GM19240 (cell line): ENCODE results near the gene RPL18A.

Experiments used
- DNase-seq: peaks from one replicate; pipeline ENCODE4 v3.0.0; 2011; ENCODE audit warnings: low spot score; ENCODE audit not compliant: insufficient read length

RPL18A gene

DNA sequence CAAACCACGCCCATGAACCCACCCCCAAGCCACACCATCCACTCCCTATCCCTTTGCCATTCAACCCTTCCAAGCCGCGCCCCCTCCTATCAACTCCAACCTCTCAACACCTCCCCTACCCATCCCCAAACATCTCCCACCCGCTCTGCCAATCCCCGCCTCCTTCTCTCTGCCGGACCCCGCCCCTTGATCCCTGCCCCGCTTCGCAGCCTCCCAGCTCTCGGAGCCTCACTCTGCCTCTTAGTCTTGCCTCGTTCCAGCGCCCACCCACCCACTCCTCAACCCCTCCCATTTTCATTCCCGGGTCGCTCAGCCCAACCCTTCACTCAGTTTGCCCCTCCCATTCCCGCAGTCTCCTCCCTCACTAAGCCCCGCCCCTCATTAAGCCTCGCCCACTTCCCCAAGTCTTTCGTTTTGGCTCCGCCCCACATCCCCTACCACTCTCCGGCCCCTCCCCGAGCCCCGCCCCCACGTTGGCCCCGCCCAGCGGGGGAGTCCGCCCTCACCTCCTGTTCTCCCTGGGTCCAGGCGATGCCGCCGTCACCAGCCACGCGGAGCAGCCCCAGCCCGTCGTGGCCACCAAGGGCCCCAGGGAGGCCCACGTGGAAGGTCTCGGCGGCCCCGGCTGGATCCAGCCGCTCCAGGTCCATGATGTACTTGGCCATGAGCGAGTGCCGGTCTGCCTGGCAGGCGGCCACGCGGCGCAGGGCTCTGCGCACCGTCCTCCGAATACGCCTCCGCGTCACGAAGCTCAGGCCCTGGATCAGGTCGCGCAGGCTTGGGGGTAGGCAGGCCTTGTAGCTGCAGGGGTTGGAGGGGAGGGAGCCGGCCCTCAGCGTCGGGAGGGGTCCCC is 17.7 kb upstream of the RPL18A start:
- DNase-seq, result no peak

- no peak for DNase-seq
Observed at GRCh38 chr19:17842663-17843291, 16.9 kb upstream of the RPL18A start.

DNA sequence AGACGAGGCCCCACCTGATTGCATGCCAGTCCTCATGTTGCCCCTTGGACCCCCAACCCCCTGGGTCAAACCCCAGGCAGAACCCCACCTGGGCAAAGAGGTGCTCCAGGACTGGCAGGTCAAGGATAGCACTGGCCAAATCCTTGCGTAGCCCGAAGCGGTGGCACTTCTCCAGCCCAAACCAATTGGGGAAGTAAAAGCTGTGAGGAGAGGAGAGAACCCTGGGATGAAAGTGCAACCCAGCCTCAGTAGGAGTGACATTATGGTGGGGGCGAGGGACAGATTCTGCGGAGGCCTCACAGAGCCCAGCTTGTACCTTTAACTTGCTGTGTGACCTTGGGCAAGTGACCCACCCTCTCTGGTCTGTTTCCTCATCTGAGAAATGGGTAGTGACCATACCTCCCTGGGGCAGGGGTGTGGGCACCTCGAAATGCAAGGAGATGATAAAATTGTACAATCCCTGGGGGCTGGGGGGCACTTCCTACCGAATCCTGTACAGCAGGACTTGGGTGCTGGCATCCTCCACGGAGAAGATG is 16.4 kb upstream of the RPL18A start:
- no peak for DNase-seq

GRCh38 chr19:17843908-17844490 is 15.7 kb upstream of the RPL18A start:
- DNase-seq, result no peak

DNA sequence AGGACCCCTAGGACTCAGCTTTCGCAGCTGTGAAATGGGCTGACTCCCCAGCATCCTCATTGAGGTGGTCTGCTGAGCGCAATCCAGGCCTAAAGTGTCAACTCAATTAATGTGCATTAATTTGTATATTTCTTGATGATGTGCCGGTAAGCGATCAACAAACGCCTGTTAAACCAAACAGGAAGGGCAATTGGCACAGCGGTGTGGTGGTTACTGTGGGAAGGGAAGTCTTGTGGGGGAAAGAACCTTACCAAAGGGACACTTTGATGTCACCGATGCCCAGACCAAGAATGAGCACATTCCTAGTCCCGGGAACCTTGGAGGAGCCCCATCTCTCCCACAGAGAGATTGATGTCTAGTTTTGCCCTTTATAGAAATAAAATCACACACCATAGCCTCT is 13.6 kb upstream of the RPL18A start:
- DNase-seq, result no peak

GRCh38 chr19:17847538-17848366 is 12.0 kb upstream of the RPL18A start, which contains the start of gene JAK3:
Gene JAK3, minus strand, starts transcription at chr19:17847982. Its CDS starts 3,565 bp downstream, at chr19:17844417.
- DNase-seq, result peak; percentile 91

- no peak for DNase-seq
Observed at GRCh38 chr19:17848595-17849292, 11.0 kb upstream of the RPL18A start.

GRCh38 chr19:17854061-17854460 is 5.6 kb upstream of the RPL18A start:
- DNase-seq, result no peak

GRCh38 chr19:17855280-17856152 is 4.2 kb upstream of the RPL18A start:
- peak; percentile 67 for DNase-seq

- no peak for DNase-seq
Observed at GRCh38 chr19:17860331-17860992, 752 bp downstream of the RPL18A start.

DNA sequence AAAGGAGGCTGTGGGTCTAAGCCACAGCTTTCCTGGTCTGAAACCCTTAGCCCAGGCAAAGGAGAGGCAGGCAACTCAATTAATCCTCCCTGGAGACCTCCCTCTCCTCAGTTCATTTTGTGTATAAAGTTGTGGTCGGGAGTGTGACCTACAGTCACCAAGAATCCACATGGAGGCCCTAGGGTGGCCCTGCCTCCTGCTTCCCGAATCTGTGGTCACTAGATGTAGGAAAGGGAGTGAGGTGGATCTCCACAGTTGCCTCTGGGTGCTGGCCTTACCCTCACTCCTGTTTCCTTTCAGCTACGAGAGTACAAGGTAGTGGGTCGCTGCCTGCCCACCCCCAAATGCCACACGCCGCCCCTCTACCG is 1.3 kb downstream of the RPL18A start:
- no peak for DNase-seq

GRCh38 chr19:17861542-17862402 is 2.1 kb downstream of the RPL18A start:
- no peak for DNase-seq

- no peak for DNase-seq
Observed at GRCh38 chr19:17862711-17863519, 3.2 kb downstream of the RPL18A start.

DNA sequence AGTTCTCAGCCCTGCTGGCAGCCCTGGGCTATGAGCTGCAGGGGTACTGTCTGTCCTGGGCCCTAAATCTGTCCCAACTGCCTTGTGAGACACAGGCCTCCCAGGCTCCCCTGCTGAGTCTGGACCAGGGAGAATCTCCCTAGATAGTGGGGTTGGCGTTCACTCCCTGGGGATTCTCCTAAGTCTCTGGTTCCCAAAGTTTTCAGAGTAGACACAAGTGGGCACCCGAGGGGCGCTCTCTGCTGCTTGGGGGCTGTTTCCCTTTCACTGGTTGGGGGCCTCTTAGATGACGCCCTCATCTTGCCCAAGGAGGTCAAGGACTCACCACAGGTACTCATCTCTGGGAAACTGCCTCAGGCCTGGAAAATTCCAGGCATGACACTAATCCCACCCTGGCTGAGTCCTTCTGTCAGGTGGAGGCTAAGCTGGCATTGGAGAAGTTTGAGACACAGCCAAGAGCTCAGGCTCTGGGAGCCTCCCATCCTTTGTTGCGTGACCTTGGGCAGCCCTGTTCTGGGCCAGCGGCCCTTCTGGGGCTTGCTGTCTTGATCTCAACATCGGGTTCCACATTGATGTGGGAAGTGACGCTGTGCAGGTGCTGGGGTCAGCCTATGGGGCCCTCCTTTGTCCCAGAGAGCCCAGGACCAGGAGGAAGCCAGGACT is 3.9 kb downstream of the RPL18A start:
- DNase-seq, result no peak

DNA sequence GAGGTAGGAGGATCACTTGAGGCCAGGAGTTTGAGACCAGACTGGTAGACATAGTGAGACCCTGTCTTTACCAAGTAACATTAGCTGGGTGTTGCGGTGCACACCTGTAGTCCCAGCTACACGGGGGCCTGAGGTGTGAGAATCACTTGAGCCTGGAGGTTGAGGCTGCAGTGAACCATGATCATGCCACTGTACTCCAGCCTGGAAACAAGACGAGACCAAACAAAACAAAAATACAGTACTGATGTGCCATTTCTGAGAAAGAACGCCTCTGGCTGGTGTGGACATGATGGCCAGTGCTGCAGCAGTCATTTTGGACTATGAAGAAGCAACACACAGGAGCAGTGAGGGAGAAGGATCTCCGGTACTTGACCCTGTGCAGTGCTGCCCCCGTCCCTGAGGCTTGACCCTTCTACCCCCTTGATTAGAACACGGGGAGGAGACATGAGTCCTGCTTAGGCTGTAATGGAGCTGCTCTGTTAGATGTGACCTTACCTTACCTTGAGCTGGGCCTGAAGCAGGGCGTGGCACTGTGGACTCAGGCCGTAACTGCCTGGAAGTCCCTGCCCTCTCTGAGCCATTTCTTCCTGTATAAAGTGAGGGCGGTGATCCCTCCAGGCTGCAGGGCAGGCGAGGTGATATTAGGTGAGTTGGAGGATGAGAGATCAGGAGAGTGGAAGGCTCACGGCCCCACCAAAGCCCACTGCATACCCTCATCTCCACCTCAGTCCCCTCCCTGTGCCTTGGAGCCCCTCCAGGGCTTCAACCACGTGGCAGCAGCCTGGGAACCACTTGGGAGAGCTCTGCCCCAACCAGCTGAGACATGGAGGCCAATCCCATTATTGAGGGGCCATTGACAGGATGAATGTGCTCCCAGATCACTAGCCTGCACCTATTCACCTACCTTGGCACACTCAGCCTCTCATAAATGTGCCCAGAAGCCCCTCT is 5.9 kb downstream of the RPL18A start:
- no peak for DNase-seq
